NCI-H146 treated with DMSO at 0.1 percent for 48 hours (cell line): Measurements from ENCODE around the gene FGF5.
A peak's percentile ranks its signal among the peaks of the same experiment; 100 is the strongest.
"Not testable (repeated sequence)": the region's sequence is repeated elsewhere in the genome, so short reads cannot be mapped to it uniquely, and the experiment has no call there.

Source experiments
- DNase-seq: peaks from one replicate; lab custom pipeline; 2025; ENCODE audit not compliant: unreplicated experiment; lab: John Stamatoyannopoulos, UW

FGF5 gene, protein sequence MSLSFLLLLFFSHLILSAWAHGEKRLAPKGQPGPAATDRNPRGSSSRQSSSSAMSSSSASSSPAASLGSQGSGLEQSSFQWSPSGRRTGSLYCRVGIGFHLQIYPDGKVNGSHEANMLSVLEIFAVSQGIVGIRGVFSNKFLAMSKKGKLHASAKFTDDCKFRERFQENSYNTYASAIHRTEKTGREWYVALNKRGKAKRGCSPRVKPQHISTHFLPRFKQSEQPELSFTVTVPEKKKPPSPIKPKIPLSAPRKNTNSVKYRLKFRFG

DNA sequence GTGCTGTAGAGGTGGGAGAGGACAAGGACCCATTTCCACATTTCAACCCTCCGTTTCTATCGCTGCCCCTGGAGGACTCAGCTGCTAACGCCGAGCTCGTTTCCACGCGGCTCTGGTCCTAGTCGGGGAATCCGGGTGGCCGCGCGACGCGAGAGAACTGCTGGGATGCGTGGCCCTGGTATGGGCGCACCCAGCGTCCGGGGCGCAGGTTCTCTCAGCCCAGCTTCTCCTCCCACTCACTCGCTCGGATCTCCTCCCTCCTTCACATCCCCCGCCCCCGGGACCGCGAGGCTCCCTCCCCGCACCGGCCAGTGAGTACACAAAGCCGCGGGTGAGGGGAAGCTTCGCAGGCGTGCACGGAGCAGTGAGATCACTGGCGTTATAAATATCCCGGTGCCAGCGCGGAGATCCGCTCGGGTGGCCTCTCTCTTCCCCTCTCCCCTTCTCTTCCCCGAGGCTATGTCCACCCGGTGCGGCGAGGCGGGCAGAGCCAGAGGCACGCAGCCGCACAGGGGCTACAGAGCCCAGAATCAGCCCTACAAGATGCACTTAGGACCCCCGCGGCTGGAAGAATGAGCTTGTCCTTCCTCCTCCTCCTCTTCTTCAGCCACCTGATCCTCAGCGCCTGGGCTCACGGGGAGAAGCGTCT is at the start of gene FGF5:
FGF5 (plus strand) TSS at position 412 of the 649 bp plus-strand sequence; CDS start at position 573, 161 bp downstream.
- peak; percentile 72 for DNase-seq

DNA sequence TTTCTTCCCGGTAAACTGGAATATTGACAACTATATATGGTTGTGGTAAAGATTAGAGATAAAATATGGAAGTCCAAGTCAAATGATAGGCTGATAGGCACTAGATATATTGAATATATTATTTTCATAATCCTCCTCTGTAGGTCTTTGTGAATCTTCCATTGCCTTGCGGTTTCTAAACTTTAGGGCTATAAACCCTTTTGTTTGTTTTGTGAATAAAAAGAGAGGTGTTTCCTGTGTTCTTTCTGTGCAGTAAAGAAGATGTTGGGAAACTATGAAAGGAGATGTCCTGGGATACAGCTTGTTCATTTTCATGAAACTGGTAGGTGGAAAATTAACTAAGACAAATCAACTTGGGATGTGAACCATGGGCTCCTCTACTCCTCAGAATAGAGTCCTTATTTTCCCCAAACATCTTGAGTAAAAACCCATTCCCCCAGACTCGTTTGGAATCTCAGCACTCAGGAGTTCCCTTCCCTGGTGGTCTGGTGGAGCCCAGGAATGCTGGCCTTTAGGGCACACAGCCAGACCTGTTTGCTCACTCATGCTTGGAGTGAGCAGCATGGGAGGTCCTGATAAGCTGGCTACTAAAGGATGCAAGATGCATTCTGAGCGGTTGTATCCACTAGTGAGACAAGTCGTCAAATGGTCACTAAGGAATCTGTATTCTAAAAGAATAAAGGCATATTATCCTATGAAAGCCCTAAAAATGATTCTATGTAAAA is 47.0 kb upstream of the FGF5 start:
- DNase-seq: no peak

DNA sequence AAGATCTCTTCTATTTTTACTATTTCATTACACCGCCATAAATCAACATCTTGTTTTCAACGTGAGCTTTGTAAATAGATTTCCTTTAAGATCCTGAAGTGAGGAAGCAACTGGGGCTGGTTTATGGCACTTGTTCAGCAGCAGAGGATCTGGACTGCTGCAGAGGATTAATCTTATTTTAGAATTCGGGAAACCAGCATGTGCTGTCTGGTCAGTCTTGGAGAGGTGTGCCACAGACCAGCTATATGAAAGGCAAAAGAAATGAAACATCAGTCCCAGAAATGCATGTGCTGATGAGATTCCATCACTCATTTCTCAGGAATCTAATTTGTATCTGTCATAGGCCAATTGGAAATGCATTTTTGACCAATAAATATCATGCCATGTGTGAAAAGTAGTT is 45.8 kb upstream of the FGF5 start:
- no peak for DNase-seq

DNA sequence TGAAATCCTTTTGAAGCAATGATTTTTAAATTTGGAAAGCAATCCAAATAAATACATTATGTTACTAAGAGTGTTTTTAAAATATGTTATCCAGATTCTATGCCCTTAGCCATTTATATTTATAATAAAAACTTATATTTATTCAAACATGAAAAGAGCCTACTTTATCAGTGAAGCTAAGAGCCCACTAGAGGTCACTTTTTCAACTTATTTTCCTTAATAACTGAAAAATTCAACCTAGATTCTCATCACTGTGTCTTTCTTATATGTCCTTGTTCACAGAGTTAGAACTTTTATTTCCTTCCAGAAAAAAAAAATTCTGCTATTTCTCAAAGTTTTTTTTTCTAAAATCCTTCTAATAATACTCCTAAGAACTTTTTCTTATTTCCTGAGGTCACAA is 45.3 kb upstream of the FGF5 start:
- peak; percentile 45 for DNase-seq

DNA sequence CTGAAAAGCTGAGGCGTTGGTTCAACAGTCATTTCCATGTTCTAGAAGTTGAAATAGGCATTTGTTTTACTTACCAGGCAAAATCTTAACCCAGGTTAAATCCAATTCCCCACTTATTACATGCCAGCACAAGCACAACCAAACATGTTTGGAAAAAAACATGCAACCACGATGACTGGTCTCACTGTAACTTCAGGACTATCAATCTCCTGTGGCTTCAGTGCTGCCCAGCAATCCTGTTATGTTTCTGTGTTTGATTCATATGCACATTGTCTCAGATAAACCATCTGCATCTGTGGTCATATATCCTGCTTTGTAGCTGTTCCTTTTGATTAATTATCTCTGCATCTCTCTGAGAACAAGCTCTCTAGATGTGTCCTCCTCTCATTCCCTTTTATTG is 40.9 kb upstream of the FGF5 start:
- DNase-seq: no peak

DNA sequence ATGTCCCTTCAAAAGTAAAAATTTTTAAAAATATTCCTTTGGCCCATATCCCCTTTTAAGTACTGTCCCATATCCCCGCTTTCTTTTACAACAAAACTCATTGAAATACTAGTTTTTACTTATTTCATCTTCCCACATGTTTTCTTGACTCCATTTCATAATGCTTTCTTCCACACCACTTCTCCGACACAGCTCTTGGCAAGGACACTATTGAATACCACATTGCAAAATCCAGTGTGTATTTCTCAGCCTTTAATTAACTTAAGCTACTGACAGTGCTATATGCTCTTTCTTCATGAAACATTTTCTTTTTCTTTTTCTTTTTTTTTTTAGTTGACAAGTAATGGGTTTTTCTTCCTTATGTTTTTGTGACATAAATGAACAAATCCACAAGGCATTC is 40.4 kb upstream of the FGF5 start:
- no peak for DNase-seq

DNA sequence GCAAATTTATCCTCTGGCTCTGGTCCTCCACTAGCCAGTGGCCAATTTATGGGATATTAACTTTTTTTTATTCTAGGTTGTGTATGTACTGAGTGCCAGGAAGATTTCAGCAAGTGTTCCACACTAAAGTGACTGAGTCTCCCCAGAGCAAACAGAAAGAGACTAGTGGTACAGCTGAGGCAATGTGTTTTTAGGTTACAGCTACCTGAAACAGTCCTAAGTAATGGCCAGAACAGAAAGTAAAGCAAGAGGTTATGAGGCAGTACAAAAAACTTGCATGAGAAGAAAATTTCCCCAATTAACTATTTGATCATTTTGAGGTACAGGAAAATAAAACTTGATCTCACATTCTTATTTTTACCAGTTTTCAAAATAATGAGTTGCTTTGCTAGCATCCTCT is 38.0 kb upstream of the FGF5 start:
- no peak for DNase-seq

DNA sequence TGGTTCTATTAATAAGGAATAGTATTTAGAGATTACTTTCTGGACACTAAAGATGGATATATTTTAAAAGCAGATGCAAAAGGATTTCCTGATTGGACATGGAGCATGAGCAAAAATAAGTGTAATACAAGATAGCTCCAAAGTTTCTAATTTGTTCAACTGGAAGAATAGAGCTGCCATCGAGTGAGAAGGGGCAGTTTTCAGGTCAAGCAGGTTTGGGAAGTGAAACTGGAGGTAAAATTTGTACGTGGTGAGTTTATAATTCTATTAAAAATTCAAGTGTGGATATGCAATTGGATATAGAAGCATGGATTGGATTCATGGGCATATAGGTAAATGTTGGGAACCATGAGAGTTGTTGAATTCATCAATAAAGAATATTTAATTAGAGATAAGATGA is 37.3 kb upstream of the FGF5 start:
- DNase-seq: no peak

DNA sequence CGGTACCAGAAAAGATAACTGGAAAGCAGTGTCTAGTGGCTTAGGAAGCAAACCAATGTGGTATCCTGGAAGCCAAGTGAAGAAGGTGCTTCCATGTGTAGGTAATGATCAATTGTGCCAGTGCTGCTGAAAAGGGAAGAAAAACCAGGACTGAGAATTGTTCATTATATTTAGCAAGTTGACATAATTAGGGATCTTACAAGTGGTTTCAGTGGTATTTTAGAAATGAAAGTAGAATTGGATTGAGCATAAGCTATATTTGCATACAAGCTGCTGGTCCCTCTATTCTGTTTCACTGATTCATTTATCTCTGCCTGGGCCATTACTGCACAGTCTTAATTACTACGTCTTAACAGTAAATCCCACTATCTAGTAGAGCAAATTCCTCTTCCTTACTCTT is 36.9 kb upstream of the FGF5 start:
- no peak for DNase-seq

DNA sequence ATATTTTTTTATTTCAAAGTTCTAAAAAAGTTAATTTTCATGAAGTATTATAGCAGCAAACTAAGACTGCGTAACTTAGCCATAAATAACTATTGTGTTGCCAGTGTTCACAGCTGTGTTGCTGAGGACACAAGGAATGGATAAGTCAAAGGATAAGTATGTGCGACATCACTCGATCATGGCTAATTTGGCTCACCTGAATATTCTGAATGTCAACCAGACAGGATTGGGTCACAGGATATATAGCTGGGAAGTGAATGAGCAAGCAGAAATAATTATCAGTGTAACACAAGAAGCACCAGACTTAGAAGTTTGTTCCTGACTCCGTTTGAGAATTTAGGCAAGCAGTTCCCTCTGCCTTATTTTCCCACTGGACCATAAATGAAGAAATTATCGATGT is 35.3 kb upstream of the FGF5 start:
- no peak for DNase-seq

DNA sequence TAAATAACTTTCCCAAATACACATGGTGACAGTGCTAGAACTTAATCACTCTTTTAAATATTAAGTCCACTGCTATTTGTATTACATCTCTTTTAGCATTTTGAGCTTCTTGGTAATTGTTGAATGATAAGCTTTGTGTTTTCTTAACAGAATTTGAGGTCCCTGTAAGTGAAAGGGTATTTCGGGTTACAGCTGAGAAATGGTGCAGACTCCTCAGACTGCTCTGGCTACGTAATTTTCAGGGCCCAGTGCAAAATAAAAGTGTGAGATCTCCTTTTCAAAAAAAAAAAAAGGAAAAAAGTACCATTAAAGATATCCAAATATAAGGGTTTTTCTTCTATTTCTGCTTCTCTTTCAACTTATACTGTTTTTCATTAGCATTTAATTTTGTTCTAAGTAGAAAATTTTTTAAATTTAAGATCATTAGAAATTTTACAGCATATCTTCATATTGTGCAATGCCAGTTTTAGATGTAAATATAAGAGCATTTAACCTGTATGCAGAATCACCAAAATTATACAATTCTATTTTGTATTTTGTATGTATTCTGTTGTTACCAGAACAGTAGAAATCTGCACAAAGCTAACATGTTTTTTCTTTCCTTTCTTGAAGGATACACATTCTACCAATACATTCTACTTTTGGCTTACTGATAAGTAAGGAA is 33.6 kb upstream of the FGF5 start:
- DNase-seq: no peak

DNA sequence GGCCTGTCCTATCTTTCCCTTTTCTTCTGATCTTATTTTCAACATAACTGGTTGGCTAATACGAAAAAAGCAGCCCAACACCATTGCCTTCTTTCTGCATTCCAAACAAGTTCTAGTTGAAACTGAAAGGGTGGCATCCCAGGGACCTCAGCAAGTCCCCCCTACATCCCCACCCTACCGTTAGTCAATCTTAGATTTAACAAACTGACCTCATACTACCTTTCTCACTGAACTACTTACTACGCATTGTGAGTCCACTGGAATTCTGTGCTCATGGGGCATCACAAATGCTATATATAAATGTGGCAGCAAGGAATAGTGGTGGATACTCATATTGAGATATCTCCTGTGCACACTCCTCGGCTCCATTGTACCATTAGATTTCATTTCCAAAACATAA is 33.1 kb upstream of the FGF5 start:
- no peak for DNase-seq

DNA sequence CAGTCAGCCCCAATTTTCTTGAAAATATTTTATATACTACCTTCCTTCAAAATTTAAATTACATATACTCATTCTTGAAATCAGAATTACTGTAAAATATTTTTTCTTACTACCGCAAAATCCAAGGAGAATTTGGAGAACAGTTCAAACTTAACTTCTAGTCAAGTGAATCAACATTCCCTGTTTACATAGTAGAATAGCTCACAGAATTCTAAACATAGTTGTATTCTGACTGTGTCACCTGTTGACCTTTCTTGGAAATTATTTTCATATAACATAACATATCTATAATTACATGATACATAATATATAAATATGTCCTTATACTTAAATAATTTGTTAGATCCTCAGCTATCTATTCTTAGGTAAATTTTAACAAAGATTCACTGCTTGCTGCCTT is 31.0 kb upstream of the FGF5 start:
- DNase-seq: no peak

DNA sequence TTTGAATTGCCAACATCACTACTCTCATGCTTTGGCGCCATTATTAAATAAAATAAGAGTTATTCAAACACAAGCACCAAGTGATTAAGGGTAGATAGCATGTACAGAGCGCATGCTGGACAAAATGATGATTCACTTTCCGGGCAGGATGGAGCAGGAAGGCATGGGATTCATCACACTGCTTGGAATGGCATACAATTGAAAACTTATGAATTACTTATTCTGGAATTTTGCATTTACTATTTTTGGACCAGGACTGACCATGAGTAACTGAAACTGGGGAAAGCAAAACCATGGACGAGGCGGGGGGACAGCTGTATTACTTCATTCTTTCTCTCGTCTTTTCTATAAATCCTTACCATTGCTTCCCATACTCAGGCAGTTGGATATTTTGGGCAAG is 28.5 kb upstream of the FGF5 start:
- no peak for DNase-seq

DNA sequence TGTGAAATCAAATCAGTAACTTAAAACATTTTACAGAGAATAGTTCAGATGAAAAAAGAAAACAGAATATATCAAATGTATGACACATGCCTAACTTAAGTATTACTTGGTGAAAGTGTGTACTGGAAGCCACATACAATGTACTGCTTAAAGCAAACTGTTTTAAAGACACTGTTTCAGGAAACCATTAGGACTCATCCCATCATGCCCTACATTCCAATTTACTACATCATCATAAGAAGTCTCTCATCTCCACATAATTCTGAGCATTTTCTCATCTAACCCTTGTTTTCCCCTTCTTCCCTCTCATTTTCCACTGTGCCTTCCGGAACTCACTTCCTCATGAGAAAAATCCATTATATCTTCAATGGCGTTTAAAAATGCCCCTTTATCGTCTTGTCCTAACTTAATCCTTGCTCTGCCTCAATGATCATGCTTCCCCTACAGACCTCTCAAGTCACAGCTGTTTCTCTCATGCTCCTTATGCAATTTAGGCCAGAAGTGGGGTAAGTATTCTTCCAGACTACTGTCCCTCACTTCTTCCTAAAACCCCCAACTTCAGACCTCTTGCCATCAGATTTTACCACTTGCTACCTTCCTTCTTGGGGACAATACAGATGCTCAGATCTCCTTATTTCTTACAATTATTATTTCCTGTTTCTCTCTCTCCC is 26.8 kb upstream of the FGF5 start:
- no peak for DNase-seq

DNA sequence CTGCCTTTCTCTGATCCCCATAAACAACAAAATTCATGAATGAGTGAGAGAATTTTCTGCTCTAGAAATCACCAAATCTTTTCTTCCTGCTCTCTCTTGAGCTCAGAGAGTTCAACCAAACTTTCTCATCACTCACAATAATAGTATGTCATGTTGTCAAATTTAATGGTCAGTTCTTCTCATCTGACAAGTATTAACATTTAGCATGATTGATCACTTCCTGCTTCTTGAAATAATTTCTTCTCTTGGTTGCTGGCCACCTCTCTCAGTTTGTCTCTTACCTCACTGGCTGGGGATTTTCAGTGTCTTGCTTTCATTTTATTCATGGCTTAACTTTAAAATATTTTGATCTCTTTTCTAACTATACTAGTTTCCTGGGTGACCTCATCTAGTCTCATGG is 25.5 kb upstream of the FGF5 start:
- DNase-seq: no peak

DNA sequence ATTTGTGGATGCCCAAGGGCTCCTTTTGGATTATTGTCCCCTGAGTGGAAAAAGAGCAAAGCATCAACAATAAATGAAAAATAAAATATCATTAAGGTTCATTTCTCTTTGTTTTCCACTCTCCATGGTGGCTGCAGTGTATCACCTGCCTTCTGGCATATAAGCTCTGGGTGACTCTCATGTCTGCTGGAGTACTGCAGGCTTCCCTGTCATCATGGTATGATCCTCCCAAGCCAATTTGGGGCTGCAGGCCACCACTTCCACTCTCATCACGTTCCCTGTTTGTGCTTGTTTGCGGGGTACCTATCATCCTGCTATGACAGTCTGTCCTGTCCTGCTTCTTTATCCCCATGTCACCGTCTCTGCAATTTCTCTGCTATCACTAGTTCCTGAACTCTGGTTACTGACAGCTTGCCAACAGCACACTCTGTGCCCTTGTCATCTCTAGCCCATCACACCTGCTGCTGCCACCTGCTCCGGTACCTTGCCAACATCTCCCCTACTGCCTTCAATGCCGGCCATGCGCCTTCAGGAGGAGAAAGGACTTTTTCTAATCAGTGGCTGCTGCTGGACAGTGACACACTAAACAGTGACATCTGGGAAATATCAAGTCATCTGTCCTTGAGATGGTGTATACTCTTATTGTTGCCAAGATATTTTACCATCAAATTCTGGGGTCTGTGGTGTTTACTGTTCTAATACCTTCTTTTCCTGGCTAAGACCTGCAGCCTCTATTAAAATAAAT is 23.0 kb upstream of the FGF5 start:
- peak; percentile 63 for DNase-seq

DNA sequence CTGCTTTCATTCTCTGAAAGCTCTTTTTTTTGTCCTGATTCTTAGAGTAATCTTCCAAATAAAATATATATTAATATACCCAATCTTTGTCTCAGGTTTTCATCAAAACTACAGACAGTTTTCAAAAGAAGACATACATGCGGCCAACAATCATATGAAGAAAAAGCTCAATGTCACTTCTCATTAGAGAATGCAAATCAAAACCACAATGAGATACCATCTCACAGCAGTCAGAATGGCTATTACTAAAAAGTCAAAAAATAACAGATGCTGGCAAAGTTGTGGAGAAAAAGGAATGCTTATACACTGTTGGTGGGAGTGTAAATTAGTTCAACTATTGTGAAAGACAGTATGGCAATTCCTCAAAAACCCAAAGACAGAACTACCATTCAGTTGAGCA is 19.0 kb upstream of the FGF5 start:
- DNase-seq: not testable (repeated sequence)

DNA sequence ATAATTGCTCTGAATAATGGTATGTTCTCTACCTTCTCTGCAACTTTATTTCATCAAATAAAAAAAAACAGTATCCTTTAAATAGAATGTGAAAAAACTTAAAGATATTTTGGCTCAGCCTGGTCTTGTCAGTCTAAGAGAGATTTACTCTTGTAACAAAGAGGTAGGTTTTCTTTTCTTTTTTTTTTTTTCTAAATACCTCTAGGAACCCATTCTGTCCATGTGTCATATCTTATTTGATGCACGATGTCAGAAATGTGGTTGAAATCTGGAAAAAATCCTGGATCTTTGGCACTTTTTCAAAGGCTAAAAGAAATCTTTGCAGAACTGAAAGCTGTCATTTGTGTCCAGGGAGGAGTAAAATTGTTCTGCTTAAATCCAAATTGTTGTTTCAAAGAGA is 17.3 kb upstream of the FGF5 start:
- no peak for DNase-seq

DNA sequence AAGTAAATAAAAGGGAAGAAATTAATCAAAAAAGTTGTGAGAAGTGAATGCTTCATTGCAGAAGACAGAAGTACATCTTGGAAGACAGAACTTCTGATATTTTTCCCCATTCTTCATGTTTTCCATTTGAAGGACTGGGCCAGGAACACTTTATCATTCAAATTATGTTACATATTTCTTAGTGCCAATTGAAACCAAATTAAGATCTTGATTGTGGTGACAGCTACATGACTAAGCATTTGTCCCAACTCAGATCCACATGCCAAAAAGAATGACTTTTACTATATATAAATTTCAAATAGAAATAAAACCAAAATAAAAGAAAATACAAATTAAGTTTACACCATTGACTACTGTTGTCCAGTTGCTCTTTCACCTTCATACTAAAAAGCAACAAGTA is 14.0 kb upstream of the FGF5 start:
- no peak for DNase-seq

DNA sequence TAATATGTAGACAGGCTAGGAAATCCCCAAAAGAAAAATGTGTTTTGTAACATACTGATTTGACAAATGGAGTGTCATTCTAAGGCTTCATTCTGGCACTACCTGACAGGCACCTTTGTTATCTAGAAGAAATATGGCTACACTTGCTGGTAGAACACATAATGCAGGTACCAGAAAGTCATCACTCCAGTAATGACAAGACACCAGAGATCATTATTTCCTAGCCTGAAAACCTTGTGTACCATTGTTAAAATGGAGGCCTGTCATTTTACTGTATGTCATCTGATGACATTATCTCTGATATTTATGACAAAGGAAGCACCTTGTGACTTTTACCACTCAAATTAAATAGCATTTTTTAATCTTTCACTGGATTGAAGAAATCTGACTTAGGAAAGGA is 13.5 kb upstream of the FGF5 start:
- no peak for DNase-seq
